Right hindlimb (tissue), 1 donor: ENCODE data around the gene PRMT1.

ENCODE experiments used
- DNase-seq: peaks from one replicate; pipeline ENCODE4 v3.0.0-alpha.2; 2018

The PRMT1 gene

DNA sequence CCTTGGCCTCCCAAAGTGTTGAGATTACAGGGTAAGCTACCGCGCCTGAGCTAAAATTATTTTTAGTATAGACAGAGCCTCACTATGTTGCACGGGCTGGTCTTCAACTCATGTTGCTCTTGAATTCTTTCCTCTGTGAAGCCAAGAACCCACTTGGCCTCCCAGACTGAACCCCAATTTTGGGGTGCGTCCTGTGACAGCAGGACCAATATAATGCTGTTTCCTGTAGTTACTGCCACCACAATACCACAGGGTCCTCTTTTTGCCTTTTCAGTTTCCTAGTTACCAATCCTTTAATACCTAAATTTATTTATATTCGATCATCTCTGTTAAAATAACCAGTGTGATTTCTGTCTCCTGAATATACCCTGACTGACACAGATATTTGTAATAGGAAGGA is 53.1 kb downstream of the PRMT1 start:
- no peak for DNase-seq
